Measurements from ENCODE around the gene MOV10.

- TF ChIP-seq, protein P1, sequence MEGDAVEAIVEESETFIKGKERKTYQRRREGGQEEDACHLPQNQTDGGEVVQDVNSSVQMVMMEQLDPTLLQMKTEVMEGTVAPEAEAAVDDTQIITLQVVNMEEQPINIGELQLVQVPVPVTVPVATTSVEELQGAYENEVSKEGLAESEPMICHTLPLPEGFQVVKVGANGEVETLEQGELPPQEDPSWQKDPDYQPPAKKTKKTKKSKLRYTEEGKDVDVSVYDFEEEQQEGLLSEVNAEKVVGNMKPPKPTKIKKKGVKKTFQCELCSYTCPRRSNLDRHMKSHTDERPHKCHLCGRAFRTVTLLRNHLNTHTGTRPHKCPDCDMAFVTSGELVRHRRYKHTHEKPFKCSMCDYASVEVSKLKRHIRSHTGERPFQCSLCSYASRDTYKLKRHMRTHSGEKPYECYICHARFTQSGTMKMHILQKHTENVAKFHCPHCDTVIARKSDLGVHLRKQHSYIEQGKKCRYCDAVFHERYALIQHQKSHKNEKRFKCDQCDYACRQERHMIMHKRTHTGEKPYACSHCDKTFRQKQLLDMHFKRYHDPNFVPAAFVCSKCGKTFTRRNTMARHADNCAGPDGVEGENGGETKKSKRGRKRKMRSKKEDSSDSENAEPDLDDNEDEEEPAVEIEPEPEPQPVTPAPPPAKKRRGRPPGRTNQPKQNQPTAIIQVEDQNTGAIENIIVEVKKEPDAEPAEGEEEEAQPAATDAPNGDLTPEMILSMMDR (IDR thresholded peaks at IDR 0.05) = no peak; the same call in 1 of the 2 replicates
- no peak for TF ChIP-seq ZFX (IDR thresholded peaks at IDR 0.05; ENCODE audit: borderline replicate concordance)
Observed at GRCh38 chr1:112714313-112715263, 40.1 kb downstream of the MOV10 start.

Data from 22Rv1 (cell line).